Ascending aorta (tissue), 2 donors: ENCODE data around the gene OTULIN. TPM values are rescaled to one million over a fixed set of nuclear protein-coding genes. Genes with fewer than 3 reads are reported as not detected.

ENCODE experiments used
- DNase-seq, 2 donors: peaks; one replicate each; pipeline ENCODE4 v3.0.0-alpha.2; 2019; ENCODE audit warnings: low spot score in 2 of 2
- H3K27ac ChIP-seq, 2 donors: fragments of 200-600 bp; sonication (generic); one replicate each; pipeline ENCODE4 v1.5.1; 2016 to 2017; ENCODE audit warnings: mild to moderate bottlenecking in 1 of 2
- H3K27me3 ChIP-seq: fragments of 200-600 bp; sonication (generic); one replicate; pipeline ENCODE4 v1.5.1; 2017
- H3K36me3 ChIP-seq, 2 donors: fragments of 200-600 bp; sonication (generic); one replicate each; pipeline ENCODE4 v1.5.1; 2016
- H3K4me1 ChIP-seq, 2 donors: fragments of 200-600 bp; sonication (generic); one replicate each; pipeline ENCODE4 v1.5.1; 2016 to 2017; ENCODE audit warnings: mild to moderate bottlenecking in 1 of 2
- H3K4me3 ChIP-seq, 2 donors: fragments of 200-600 bp; sonication (generic); one replicate each; pipeline ENCODE4 v1.5.1; 2016 to 2017; ENCODE audit warnings: mild to moderate bottlenecking in 1 of 2
- H3K9me3 ChIP-seq, 2 donors: fragments of 200-600 bp; sonication (generic); one replicate each; pipeline ENCODE4 v1.5.1; 2016
- intact Hi-C: fragments of 100-400 bp; cut with DNase I; formaldehyde crosslinking; loops from one replicate; pipeline ENCODE4 v1.15.1; 2023
- total RNA-seq: library from RNA; depleted of rRNA; stranded (reverse); fragments of >200 nt; gene quantifications from one replicate; pipeline ENCODE4 v1.1.0, GENCODE V29; 2016
- TF ChIP-seq, protein P1 (sequence below), 3 experiments: fragments of 200-600 bp in 2 of 3; fragments of 450-650 bp in 1 of 3; sonication (generic) in 2 of 3; IDR thresholded peaks; one replicate each; pipeline ENCODE4 v1.5.1; 2016 to 2019; ENCODE audit warnings: antibody characterized with exemption in 3 of 3, mild to moderate bottlenecking in 1 of 3, moderate library complexity in 1 of 3

Gene OTULIN
- total RNA-seq, 1 donor from 2014 or later = 56.9 TPM

DNA sequence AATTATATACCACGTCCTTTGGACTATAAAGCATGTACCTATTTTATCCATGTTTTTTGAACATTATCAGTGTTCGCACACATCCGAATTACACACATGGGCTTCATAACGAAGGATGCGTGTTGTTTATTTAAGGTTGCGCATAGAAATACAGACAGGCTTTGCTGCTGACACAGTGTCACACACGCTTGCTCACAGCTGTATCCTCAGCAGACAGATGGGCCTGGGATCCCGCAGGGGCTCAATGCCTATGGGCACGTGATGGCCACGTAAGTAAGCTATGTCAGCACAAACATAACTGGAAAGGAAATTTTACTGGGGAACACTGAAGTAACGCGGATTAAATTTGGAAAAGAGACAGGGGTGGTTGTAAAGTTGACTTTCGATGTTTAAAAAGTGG is 76.6 kb downstream of the OTULIN start:
- Histone ChIP-seq H3K4me1 (peaks cover 11 to 36% of the 10 kb centered on the region in 2 donors), H3K27ac (no peak overlapping the region), H3K27me3 (no peaks in the 10 kb centered on the region), H3K4me3 (no peak overlapping the region), H3K36me3 (peaks cover 25 to 58% of the 10 kb centered on the region in 2 donors), H3K9me3 (no peaks in the 10 kb centered on the region)
- intact Hi-C loops = loop anchor here (5.0 kb wide), 1 partner anchor 131 kb away; the partner anchor contains the start of gene ANKH
- no peak for DNase-seq
- TF ChIP-seq, protein P1, sequence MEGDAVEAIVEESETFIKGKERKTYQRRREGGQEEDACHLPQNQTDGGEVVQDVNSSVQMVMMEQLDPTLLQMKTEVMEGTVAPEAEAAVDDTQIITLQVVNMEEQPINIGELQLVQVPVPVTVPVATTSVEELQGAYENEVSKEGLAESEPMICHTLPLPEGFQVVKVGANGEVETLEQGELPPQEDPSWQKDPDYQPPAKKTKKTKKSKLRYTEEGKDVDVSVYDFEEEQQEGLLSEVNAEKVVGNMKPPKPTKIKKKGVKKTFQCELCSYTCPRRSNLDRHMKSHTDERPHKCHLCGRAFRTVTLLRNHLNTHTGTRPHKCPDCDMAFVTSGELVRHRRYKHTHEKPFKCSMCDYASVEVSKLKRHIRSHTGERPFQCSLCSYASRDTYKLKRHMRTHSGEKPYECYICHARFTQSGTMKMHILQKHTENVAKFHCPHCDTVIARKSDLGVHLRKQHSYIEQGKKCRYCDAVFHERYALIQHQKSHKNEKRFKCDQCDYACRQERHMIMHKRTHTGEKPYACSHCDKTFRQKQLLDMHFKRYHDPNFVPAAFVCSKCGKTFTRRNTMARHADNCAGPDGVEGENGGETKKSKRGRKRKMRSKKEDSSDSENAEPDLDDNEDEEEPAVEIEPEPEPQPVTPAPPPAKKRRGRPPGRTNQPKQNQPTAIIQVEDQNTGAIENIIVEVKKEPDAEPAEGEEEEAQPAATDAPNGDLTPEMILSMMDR (IDR thresholded peaks at IDR 0.05) = no peak

DNA sequence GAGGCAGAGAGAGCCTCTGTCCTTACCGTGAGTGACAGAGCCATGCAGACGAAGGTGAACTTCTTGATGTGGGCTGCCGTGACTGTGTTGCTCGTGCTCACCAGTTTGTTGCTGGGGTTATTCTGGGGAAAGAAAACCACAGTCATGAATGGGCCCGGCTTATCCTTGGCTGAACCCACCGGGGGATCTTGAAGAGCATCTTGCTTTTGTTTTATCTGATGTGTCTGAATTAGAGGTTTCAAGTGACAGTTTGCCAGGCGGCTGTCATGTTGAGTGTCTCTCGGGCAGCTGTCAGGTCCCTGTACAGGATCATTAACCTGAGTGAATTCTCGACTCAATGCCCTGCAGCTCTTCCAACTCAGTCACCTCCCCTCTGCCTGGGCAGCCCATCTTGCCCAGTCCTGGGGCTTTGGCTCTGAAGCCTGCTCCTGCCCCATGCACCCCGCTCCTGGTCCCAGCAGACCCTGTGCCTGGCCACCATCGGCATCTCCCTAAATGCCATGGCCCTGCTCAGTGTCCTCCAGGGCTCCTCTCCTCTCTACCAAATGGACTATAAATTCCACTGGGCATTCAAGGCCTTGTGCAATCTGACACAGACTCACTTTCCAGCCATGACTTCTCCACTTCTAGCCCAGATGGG is 77.4 kb downstream of the OTULIN start:
- intact Hi-C loops = loop anchor here (5.0 kb wide), 1 partner anchor 130 kb away; the partner anchor contains the start of gene ANKH
- Histone ChIP-seq H3K9me3 (no peaks in the 10 kb centered on the region), H3K4me3 (no peak overlapping the region), H3K4me1 (peaks cover 11 to 36% of the 10 kb centered on the region in 2 donors), H3K27me3 (no peaks in the 10 kb centered on the region), H3K36me3 (peaks cover 29 to 55% of the 10 kb centered on the region in 2 donors), H3K27ac (peak overlapping the region; percentile 67 to 77)
- DNase-seq = no peak
- TF ChIP-seq, protein P1 (IDR thresholded peaks at IDR 0.05) = no peak

DNA sequence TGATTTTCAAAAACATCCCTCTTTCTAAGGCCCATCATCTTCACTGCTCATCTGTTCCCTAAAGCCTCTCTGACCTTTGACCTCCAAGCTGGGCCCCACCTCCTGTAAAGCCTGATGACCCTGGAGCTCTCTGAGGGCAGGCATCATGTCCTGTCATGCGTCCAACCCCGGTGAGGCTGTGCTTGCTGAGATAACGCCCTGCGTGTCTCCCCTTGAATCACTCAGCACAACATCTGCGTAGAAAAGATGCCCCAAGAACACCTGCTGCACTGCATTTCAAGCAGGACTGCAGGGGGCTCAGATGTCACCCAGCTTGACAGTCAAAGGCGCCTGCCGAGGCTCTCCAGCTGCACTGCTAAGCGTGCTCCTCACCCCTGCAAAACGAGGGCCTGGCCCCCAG is 78.0 kb downstream of the OTULIN start:
- no peaks in the 10 kb centered on the region for H3K9me3 ChIP-seq
- peak overlapping the region; percentile 67 to 77 for H3K27ac ChIP-seq
- TF ChIP-seq, protein P1 (IDR thresholded peaks at IDR 0.05) = no peak
- no peak overlapping the region for H3K4me3 ChIP-seq
- H3K36me3 ChIP-seq = peaks cover 26 to 56% of the 10 kb centered on the region in 2 donors
- intact Hi-C loops = loop anchor here (5.0 kb wide), 1 partner anchor 130 kb away; the partner anchor contains the start of gene ANKH
- H3K4me1 ChIP-seq = peaks cover 11 to 36% of the 10 kb centered on the region in 2 donors
- H3K27me3 ChIP-seq = no peaks in the 10 kb centered on the region
- DNase-seq = no peak

DNA sequence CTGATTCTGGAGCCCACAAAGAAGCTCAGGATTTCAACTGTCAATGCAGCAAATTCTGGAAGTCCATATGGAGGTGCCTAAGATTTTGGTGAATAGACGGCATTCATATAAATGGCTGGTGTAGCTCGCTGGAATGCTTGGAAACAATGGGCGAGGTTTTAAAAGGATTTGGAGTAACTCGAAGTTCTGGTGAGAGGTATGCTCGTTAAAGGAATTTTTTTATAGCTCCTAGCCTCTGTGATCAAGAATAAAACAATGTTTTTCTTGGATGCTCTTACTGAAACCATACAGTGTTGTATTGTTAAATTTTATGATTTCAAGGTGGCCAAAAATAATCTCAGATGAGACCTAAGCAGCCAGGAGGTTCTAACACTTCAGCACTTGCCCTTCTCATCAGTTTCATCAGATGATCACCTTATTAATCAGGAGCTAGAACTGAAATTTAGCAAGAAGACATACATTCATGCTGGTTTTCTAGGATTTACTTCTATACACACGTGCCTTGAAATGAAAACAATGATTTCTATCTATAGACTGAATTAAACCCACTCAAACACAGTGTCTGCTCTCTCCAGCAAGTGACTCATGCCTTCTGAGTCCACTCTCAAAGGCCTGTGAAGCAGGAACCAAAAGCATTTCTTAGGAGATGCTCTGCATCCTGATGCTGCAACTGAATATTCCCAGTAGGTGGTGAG is 79.2 kb downstream of the OTULIN start:
- Histone ChIP-seq H3K27ac (peak overlapping the region; percentile 67 to 77), H3K36me3 (peaks cover 19 to 54% of the 10 kb centered on the region in 2 donors), H3K9me3 (no peaks in the 10 kb centered on the region), H3K4me3 (no peak overlapping the region), H3K27me3 (no peaks in the 10 kb centered on the region), H3K4me1 (peaks cover 11 to 38% of the 10 kb centered on the region in 2 donors)
- no peak for DNase-seq
- TF ChIP-seq, protein P1 (IDR thresholded peaks at IDR 0.05) = no peak
- intact Hi-C loops = loop anchor here (5.0 kb wide), 1 partner anchor 129 kb away; the partner anchor contains the start of gene ANKH

DNA sequence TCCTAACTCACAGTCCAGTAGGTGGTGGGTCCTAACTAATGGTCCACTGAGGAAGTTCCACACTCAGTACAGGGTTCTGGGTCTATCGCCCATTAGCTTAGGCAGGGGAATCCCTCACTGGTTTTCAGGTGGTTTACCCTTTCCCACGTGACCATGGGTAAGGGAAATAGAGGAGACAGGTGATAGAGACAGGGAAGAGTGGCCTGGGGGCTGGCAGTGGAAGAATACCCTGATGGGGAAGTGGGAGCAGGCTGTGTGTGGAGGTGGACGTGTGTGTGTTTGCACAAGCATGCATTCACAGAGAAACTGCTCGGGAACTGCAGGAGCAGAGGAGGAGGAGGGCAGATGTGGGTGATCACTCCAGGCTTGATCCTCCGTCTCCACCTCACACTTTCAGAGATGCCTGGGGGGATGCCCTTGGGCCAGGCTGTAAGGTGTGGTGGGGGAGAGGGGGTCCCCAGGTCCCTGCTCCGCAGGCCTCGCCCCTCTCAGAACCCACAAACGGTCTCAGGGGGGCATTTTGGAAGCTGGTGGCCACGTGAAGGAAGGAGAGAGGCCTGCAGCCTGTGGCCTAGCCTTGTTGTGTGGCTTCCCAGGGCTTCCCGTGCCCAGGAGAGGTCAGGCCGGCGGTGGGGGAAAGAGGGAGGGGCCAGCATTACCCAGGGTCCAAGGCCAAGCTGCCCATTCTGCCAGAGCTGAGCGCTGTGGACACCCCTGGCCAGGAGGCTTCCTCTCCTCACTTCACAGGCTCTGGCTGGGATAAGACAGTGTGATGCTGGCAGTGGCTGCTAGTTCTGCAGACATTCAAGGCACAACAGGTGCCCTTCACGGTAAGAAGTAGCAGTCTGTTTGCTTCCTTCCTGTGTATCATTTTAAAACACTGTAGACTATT is 80.0 kb downstream of the OTULIN start:
- H3K27me3 ChIP-seq = no peaks in the 10 kb centered on the region
- no peaks in the 10 kb centered on the region for H3K9me3 ChIP-seq
- peaks cover 11 to 32% of the 10 kb centered on the region in 2 donors for H3K4me1 ChIP-seq
- H3K36me3 ChIP-seq = peaks cover 19 to 59% of the 10 kb centered on the region in 2 donors
- intact Hi-C loops = loop anchor here (5.0 kb wide), 2 partner anchors 73 to 128 kb away; partner anchors contain the start of gene ANKH
- peak overlapping the region; percentile 67 to 77 for H3K27ac ChIP-seq
- no peak for DNase-seq
- TF ChIP-seq, protein P1 (IDR thresholded peaks at IDR 0.05) = no peak
- H3K4me3 ChIP-seq = no peak overlapping the region
